Hematopoietic multipotent progenitor cell (in vitro differentiated cells): Measurements from ENCODE around the gene OR10R2. TPM values are rescaled to one million over a fixed set of nuclear protein-coding genes. Genes with fewer than 3 reads are reported as not detected.

Experiments
- DNase-seq, 3 donors: peaks; one replicate each; pipeline ENCODE4 v3.0.0-alpha.2; 2011 to 2015; ENCODE audit warnings: low read depth in 2 of 3, low spot score in 2 of 3
- total RNA-seq: library from RNA; depleted of rRNA; stranded (reverse); fragments of >200 nt; gene quantifications from one replicate; pipeline ENCODE4 v1.2.3, GENCODE V29; 2012

The OR10R2 gene
- total RNA-seq, 1 donor: not detected

DNA sequence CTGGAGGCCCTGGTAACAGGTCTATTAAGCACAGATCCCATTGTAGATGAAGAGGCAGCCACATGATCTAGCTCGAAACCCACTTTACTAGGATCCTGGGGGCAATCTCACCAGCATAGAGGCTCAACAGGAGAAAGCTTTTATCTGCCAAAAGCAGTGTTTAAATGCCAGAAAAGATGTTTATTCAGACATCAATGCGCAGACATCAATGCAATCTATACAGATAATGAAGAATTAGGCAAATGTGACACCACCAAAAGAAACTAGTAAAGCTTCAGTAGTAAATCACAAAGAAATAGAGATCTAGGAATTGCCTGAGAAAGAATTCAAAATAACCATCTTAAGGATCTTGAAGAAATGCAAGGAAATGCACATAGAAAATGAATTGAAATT lies 49.6 kb downstream of the OR10R2 start:
- no peak for DNase-seq

DNA sequence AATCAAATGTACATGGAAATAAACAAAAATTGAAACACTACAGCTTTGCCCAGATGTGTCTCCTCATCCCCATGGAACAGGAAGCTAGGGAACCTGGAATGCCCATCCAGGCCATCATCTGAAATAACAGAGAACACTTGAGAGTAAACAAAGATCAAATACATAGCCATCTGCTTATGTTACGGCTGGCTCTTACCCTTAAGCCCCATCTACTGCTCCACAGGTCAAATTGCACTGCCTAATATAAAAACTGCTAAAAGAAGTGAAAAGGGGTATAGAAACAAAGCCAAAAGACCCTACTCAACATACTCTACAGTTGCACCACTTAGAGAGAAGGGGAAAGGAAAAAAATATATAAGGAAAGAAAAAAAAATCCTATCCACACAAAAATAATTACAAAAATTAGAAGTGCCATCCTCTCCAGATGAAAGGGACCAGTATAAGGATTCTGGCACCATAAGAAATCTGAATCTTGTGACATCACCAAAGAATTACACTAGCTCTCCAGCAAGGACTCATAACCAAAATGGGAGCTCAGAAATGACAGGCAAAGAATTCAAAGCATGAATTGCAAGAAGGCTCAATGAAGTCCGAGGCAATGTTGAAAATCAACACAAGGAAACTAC lies 55.3 kb downstream of the OR10R2 start:
- DNase-seq: peak in 2 of 3 donors; percentile 21 to 33

Other genes starting within 250 kb of the OR10R2 start
- not detected for gene CD1A, start 217.8 kb upstream of the OR10R2 start, total RNA-seq
- gene CD1C, start 182.3 kb upstream of the OR10R2 start, total RNA-seq: 0.27 TPM
- not detected for gene CD1B, start 140.7 kb upstream of the OR10R2 start, total RNA-seq
- not detected for gene CD1E, start 118.3 kb upstream of the OR10R2 start, total RNA-seq
- under 0.01 TPM for gene OR10T2, start 72.8 kb upstream of the OR10R2 start, total RNA-seq
- not detected for gene OR10K2, start 46.0 kb upstream of the OR10R2 start, total RNA-seq
- gene OR10K1, start 10.4 kb upstream of the OR10R2 start, total RNA-seq: not detected
- gene OR6Y1, start 82.2 kb downstream of the OR10R2 start, total RNA-seq: under 0.01 TPM
- gene OR6P1, start 98.4 kb downstream of the OR10R2 start, total RNA-seq: not detected
- not detected for gene OR10X1, start 107.7 kb downstream of the OR10R2 start, total RNA-seq
- under 0.01 TPM for gene OR10Z1, start 133.0 kb downstream of the OR10R2 start, total RNA-seq
- gene SPTA1, start 214.5 kb downstream of the OR10R2 start, total RNA-seq: 10.2 TPM
- not detected for gene OR6K2, start 228.4 kb downstream of the OR10R2 start, total RNA-seq
- gene OR6K3, start 248.5 kb downstream of the OR10R2 start, total RNA-seq: not detected